Central memory CD4-positive, alpha-beta T cell (primary cell): ENCODE measurements around the gene SLX1B.
A peak's percentile ranks its signal among the peaks of the same experiment; 100 is the strongest.
"Not testable (repeated sequence)": the region's sequence is repeated elsewhere in the genome, so short reads cannot be mapped to it uniquely, and the experiment has no call there.

Experiments used
- DNase-seq: peaks from one replicate; pipeline ENCODE4 v3.0.0; 2022
- total RNA-seq, 3 experiments: gene quantifications; one replicate each; lab custom pipeline; 2026; lab: John Stamatoyannopoulos, UW

SLX1B gene
- 0 to 0.58 (median 0) reads per million in 3 experiments for total RNA-seq

DNA sequence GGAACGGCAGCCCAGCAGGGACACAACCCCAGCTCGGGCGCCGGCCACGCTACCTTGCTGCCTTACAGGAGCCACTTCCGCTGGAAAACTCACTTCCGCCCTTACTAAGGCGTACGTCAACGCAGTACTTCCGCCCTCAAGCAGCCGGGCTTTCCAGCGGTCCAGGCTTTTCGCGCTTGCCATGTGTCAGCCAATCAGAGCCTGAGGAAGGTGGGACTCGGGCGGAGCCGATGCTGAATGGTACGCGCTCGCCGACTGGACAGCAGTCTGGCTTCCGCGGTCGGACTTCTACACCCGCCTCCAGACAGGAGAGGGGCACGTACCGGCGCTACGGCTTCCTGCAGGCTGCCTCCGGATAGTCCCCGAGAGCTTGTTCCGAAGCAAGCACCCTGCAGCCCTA, at the start of gene SLX1B, which contains the start of gene BOLA2:
SLX1B (plus strand) TSS at position 265 of the 400 bp plus-strand sequence.
BOLA2 (minus strand) TSS at position 83 of the 400 bp plus-strand sequence. CDS start 98 bp downstream, outside the sequence.
- not testable (repeated sequence) for DNase-seq

DNA sequence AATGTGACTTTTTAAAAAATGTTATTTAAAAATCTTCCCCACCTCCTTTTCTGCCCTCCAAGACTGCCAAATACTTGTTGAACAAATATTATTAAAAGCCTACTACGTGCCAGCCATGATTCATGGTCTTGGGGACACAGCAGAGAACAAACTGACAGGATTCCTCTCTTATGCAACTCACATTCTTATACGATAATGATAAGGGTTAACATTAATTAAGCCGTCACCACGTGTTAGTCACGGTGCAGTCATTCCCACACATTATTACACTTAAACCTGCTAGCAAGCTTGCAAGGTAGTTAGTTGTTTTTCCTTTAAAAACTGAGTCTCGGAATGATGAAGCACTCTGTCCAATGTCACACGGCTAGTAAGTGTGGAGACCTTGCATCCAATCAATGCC, 49.1 kb upstream of the SLX1B start:
- not testable (repeated sequence) for DNase-seq

DNA sequence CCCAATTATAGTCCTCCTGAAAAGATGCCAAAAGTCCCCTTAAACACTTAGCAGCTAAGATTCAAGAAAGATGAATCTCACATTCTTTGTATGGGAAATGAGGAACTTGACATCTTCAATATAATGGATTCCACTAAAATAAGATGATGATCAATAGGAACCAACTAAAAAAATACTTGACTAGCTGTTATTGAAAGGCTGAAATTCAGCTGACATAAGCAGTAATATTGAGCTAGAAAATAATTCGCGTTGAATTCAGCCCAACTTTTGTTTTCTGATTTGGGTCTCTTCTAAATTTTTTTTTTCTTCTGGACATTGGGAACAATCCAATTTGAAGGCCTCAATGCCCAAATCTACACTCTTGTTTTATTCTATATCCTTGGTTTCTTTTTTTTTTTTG, 30.7 kb upstream of the SLX1B start:
- DNase-seq: not testable (repeated sequence)

GRCh38 chr16:29425390-29425789, 28.9 kb upstream of the SLX1B start:
- DNase-seq: not testable (repeated sequence)

DNA sequence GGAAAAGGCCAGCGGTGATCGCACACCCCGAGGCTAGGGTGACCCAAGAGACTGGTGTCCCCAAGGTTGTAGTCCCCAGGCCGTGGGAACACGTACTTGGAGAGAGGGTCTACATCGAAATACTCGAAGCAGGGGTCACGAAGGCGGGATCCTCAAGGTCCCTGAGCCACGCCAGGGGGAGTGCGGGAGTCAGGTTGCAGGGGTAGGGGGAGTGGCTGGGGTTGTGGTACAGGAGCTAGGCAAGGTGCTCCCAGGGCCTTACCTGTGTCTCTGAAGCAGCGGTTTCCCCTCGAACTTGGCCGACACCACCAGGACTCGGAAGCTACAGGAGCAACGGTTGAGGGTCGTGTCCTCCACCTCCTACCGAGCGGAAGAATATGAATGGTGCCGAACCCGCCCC, 579 bp upstream of the SLX1B start:
- DNase-seq: not testable (repeated sequence)

DNA sequence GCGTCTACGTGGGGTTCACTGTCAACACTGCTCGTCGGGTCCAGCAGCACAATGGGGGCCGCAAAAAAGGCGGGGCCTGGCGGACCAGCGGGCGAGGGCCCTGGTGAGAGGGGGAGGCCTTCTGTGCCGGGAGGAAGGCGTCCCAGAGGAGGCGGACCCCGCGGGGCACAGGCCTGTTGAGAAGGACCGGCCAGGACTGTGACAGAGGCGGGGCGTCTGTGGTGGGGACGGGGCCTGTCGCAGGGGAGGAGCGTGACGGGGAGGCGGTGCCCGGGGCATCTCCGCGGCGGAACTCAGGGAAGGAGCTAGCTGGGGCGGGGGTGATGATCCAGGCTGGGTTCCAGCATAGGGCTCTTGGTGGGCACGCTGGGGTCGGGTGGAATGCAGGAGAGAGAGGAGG, 495 bp downstream of the SLX1B start:
- DNase-seq: not testable (repeated sequence)

DNA sequence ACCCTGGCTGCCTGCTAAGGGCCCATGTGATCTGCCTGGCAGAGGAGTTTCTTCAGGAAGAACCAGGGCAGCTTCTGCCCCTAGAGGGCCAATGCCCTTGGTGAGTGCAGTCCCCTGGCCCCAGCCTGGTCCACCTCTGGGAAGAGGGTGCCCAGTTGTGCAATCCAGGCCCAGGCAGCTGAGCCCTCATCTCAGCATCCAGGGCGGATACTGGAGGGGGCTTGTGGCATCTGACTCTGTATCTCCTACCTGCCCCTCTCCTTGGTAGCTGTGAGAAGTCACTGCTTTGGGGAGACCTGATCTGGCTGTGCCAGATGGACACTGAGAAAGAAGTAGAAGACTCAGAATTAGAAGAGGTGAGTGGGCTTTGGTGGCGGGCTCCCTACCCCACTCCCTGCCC, 3.3 kb downstream of the SLX1B start:
- not testable (repeated sequence) for DNase-seq

DNA sequence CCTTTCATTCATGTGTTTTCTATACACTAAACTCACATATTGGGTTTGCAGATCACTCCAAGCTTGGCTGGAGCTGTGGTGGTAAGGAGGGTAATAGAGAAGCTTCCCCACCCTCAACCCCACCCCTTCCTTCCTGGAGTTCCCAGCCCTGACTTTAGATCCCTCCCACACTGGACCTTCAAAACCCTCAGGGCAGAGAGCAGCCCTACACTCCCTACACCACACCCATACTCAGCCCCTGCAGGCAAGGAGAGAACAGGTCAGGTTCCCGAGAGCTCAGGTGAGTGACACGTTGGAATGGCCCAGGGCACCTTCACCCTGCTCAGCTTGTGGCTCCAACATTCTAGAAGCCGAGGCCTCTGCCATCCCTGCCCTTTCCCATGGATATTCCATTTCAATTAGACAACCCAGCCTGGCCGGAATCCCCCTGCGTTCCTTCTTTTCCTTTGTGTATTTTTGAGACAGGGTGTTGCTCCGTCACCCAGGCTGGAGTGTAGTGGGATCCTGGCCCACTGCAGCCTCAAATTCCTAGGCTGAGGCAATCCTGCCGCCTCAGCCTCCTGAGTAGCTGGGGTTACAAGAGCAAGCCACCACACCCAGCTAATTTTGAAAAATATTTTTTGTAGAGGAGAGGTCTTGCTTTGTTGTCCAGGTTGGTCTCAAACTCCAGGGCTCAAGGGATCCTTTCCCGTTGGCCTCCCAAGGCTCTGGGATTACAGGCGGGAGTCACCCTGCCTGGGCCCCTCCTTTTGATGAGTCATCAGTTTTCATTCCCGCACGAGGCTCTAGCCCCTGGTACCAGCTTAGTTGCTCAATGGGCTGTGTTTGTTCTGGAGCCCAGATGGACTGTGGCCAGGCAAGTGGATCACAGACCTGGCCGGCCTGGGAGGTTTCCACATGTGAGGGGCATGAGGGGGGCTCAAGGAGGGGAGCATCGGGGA, 5.6 kb downstream of the SLX1B start, which contains the start of gene SULT1A4:
SULT1A4 (plus strand) TSS at position 208 of the 941 bp plus-strand sequence. CDS start 1,473 bp downstream, outside the sequence.
- DNase-seq: not testable (repeated sequence)

DNA sequence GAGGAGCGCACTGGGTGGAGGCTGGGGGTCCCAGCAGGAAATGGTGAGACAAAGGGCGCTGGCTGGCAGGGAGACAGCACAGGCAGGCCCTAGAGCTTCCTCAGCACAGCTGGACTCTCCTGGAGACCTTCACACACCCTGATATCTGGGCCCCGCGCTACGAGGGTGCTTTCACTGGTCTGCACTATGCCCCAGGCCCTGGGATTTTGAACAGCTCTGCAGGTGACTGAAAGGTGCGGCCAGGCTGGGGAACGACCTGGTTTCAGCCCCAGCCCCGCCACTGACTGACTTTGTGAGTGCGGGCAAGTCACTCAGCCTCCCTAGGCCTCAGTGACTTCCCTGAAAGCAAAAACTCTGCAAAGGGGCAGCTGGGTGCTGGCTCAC, 6.3 kb downstream of the SLX1B start:
- DNase-seq: not testable (repeated sequence)

- not testable (repeated sequence) for DNase-seq
These were observed 11.9 kb downstream of the SLX1B start for GRCh38 chr16:29465985-29466824.

GRCh38 chr16:29466904-29467303, 12.6 kb downstream of the SLX1B start:
- DNase-seq: not testable (repeated sequence)

- not testable (repeated sequence) for DNase-seq
These were observed 13.5 kb downstream of the SLX1B start for GRCh38 chr16:29467654-29468366.

GRCh38 chr16:29469660-29470059, 15.3 kb downstream of the SLX1B start:
- DNase-seq: peak; percentile 44

- not testable (repeated sequence) for DNase-seq
These were observed 17.7 kb downstream of the SLX1B start for GRCh38 chr16:29472065-29472464.

- not testable (repeated sequence) for DNase-seq
These were observed 27.9 kb downstream of the SLX1B start for GRCh38 chr16:29482276-29482675.

DNA sequence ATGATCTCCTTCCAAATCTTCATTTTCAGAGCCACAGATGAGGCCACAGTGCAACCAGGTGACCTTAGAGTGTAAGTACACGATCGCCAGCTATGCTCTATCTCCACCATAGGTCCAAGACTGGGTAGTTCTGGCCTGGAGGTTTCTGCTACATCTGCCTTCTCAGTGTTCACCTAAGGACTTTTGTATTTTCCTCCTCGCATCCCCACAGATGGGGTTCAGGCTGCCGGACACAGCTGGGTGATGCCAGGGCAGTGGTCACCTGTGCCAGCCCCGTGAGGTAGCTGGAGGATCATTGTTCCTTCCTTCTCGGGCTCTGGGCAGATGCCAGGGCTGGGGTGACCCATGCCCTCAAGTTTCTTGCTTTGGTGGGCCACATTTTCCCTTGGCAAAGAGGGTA, 52.0 kb downstream of the SLX1B start, which contains the start of gene NPIPB12:
NPIPB12 (minus strand) TSS at position 101 of the 400 bp plus-strand sequence.
- DNase-seq: not testable (repeated sequence)
